Retina (tissue), 1 donor: ENCODE data around the gene SPNS3.

Source experiments
- DNase-seq: peaks from one replicate; pipeline ENCODE4 v3.0.0-alpha.2; 2016

SPNS3 gene

DNA sequence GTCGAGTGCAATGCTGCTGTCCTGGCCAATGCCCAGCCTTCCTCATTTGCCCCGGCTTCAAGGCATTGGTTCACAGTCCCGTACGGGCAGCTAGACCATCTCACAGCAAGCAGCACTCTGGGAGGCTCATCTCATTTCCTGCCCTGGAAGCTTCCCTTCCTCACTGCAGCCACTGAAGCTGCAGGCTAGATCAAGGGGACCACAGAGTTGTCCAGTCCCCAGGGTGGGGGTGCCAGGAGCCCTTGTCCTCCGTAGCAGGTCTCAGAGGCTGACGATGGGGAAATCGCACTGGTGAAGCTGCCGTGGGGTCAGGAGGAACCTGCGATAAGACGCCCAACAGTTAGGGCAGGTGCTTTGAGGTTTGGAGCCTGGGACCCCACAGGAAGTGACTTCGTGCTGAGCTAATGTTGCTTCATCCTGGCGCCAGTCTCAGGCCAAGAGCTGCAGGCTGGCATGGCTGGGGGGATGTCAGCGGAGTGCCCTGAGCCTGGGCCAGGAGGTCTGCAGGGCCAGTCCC, at the start of gene SPNS3:
SPNS3 (plus strand) TSS at position 426 of the 517 bp plus-strand sequence; CDS start at position 454, 28 bp downstream.
- DNase-seq, result no peak

DNA sequence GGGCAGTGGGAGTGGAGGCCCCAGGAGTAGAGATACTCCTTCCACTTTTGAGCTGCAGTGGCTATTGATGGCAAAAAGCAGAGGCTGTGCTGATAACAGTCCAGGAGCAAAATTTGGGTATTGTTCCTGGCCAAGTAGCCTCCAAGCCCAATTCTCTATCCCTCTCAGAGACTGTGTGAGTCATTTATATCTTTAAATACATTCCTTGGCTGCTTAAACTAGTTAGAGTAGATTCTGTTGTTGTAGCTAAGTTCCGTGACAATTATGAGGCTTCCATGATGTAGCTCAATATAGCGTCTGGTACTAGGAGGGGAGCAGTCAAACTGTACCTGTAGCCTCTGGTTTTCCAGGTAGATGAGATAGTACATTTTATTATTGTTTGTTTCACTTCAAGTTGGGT, 47.3 kb upstream of the SPNS3 start:
- no peak for DNase-seq

DNA sequence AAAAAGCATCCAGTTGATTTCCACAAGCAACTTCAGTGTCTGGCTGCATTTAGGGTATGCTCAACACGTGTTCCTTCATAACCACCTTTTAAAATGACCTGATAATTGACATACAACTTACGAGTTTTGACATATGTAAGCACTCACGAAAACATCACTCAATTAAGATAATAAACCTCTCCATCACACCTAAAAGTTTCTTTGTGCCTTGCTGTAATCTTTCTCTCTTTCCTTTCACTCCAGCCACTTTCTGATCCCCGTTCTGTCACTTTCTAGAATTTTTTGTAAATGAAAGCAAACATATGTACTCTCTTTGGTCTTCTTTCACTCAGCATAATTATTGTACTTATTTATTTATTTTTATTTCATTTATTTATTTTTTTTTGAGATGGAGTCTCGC, 46.6 kb upstream of the SPNS3 start:
- no peak for DNase-seq

GRCh38 chr17:4389079-4389478, 44.7 kb upstream of the SPNS3 start:
- DNase-seq, result no peak

- DNase-seq, result no peak
Observed at GRCh38 chr17:4393806-4394205, 39.9 kb upstream of the SPNS3 start.

GRCh38 chr17:4394208-4395110, 39.3 kb upstream of the SPNS3 start:
- no peak for DNase-seq

GRCh38 chr17:4395111-4395478, 38.6 kb upstream of the SPNS3 start:
- no peak for DNase-seq

GRCh38 chr17:4397840-4398239, 35.9 kb upstream of the SPNS3 start:
- no peak for DNase-seq

GRCh38 chr17:4405038-4405669, 28.6 kb upstream of the SPNS3 start:
- no peak for DNase-seq

GRCh38 chr17:4405699-4406098, 28.0 kb upstream of the SPNS3 start:
- DNase-seq, result no peak

- DNase-seq, result no peak
Observed at GRCh38 chr17:4406386-4406785, 27.4 kb upstream of the SPNS3 start.

DNA sequence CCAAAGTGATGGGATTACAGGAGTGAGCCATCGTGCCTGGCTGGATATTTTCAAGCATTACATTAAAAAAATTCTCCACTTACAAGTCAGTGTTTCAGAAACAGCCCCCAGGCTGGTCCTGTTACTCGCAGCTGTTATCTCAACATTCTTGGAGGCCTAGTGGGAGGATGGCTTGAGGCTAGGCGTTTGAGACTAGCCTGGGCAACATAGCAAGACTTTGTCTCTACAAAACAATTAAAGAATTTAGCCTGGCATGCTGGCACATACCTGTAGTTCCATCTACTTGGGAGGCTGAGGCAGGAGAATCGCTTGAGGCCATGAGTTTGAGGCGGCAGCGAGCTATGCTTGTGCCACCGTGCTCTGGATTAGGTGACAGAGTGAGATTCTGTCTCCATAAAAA, 26.5 kb upstream of the SPNS3 start:
- no peak for DNase-seq

- DNase-seq, result no peak
Observed at GRCh38 chr17:4407851-4408250, 25.9 kb upstream of the SPNS3 start.

GRCh38 chr17:4409659-4410058, 24.1 kb upstream of the SPNS3 start:
- DNase-seq, result no peak

DNA sequence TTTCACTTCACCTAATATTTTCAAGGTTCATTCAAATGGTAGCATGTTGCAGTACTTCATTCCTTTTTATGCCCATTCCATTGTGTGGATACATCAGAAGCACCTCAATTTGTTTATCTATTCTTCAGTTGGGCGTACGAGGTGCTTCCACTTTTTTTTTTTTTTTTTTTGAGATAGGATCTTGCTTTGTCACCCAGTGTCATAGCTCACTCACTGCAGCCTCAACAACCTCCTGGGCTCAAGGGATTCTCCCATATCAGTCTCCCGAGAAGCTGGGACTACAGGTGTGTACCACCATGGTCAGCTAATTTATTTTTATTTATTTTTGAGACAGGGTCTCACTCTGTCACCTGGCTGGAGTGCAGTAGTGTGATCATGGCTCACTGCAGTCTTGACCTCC, 22.5 kb upstream of the SPNS3 start:
- no peak for DNase-seq

GRCh38 chr17:4412933-4413831, 20.6 kb upstream of the SPNS3 start:
- peak; percentile 89 for DNase-seq

DNA sequence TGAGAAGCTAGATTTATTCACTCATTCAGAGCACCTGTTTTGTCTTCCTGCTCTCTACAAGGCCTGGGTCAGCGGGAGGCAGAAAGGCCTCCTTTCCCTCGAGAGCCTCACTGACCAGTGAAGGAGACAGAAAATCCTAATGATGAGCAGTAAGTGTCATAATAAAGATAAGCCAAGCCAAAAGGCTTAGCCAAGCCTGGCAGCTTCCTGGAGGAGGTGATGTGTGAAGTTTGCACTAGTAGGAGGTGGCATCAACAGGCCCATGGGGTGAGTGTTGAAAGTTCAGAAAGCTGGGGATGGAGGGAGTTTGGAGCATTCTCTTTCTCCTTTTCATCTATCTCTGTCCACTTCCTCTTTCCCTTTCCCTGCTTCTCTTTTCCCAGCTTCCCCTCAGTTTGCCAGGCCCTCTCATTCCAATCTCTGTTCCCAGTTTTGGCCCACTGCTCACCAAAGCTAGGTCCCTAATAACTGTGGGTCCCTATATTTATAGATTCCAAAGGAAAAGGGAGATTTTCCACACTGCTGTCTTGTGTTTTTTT, 16.5 kb upstream of the SPNS3 start:
- DNase-seq, result no peak

GRCh38 chr17:4420692-4421131, 13.0 kb upstream of the SPNS3 start:
- peak; percentile 68 for DNase-seq

DNA sequence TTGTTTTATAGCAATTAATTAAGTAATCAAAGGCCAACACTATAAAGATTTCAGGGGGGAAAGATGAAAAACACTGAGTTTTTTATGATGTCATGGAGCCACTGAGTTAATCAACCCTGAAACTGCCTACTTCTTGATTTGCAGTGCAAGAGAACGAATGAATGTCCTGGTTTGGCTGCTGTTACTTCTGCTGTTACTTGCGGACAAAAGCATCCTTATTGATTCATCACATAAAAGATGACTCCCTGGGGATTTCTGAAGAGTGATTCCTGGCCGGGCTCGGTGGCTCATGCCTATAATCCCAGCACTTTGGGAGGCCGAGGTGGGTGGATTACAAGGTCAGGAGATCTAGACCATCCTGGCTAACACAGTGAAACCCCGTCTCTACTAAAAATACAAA, 10.9 kb upstream of the SPNS3 start:
- DNase-seq, result no peak

DNA sequence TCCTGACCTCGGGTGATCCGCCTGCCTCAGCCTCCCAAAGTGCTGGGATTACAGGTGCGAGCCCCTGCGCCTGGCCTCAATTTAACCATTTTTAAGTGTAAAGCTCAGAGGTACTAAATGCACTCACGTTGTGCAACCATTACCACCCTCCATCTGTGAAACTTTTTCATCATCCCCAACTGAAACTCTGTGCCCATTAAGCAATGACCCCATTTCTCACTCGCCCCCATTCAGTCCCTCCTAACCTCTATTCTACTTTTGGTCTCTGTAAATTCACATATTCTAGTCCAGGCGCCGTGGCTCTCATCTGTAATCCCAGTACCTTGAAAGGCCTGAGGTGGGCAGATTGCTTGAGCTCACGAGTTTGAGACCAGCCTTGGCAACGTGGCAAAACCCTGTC, 8.3 kb upstream of the SPNS3 start:
- no peak for DNase-seq

- no peak for DNase-seq
Observed at GRCh38 chr17:4426499-4427208, 7.1 kb upstream of the SPNS3 start.

GRCh38 chr17:4427505-4427904, 6.2 kb upstream of the SPNS3 start:
- DNase-seq, result no peak
